Stimulated activated CD4-positive, alpha-beta T cell treated with anti-CD3 and anti-CD28 coated beads, Interleukin-15, amount 100 ng/mL, for 1 hour (primary cell): ENCODE measurements around the gene NSDHL.
A peak's percentile ranks its signal among the peaks of the same experiment; 100 is the strongest.

Experiments used
- DNase-seq, 2 donors: peaks; one replicate each; pipeline ENCODE4 v3.0.0-alpha.2; 2020; ENCODE audit warnings: low read depth in 1 of 2, low spot score in 1 of 2

NSDHL gene

GRCh38 chrX:152892999-152893891 is 62.4 kb downstream of the NSDHL start:
- no peak for DNase-seq

GRCh38 chrX:152893980-152894610 is 63.2 kb downstream of the NSDHL start:
- DNase-seq: no peak

GRCh38 chrX:152895121-152895520 is 64.3 kb downstream of the NSDHL start:
- no peak for DNase-seq

- no peak for DNase-seq
These were observed 65.0 kb downstream of the NSDHL start for GRCh38 chrX:152895724-152896420.

GRCh38 chrX:152896450-152896849 is 65.6 kb downstream of the NSDHL start:
- no peak for DNase-seq

- no peak for DNase-seq
These were observed 66.6 kb downstream of the NSDHL start, which contains the start of gene ZNF185 for GRCh38 chrX:152897222-152898131. TSS of gene ZNF185 (plus strand) at chrX:152898067. CDS start at chrX:152914490, 16,423 bp downstream.

- DNase-seq: no peak
These were observed 67.6 kb downstream of the NSDHL start for GRCh38 chrX:152898442-152898841.

GRCh38 chrX:152899111-152899873 is 68.4 kb downstream of the NSDHL start:
- no peak for DNase-seq

GRCh38 chrX:152899874-152900719 is 69.2 kb downstream of the NSDHL start:
- DNase-seq: no peak

GRCh38 chrX:152900937-152901445 is 70.1 kb downstream of the NSDHL start:
- no peak for DNase-seq

GRCh38 chrX:152901816-152902501 is 71.1 kb downstream of the NSDHL start:
- no peak for DNase-seq

- DNase-seq: no peak
These were observed 71.6 kb downstream of the NSDHL start for GRCh38 chrX:152902502-152902820.

- no peak for DNase-seq
These were observed 72.7 kb downstream of the NSDHL start for GRCh38 chrX:152903589-152903988.

GRCh38 chrX:152904151-152905080 is 73.6 kb downstream of the NSDHL start:
- peak in 1 of 2 donors; percentile 6 for DNase-seq

GRCh38 chrX:152905081-152905420 is 74.2 kb downstream of the NSDHL start:
- no peak for DNase-seq

GRCh38 chrX:152907084-152907651 is 76.3 kb downstream of the NSDHL start:
- no peak for DNase-seq

GRCh38 chrX:152908486-152908885 is 77.6 kb downstream of the NSDHL start:
- no peak for DNase-seq
